SK-N-MC (cell line): ENCODE results near the gene CACNA1C.

ENCODE experiments used
- DNase-seq: peaks from one replicate; pipeline ENCODE4 v3.0.0-alpha.2; 2011; ENCODE audit warnings: low read depth, low spot score
- H3K27ac ChIP-seq: fragments of 200-600 bp; sonication (generic); 2 replicates; pipeline ENCODE4 v1.5.1; 2016; ENCODE audit warnings: mixed run types
- H3K36me3 ChIP-seq: fragments of 200-600 bp; sonication (generic); 2 replicates; pipeline ENCODE4 v1.6.1; 2017; ENCODE audit warnings: antibody characterized with exemption, low read length, mixed read lengths; ENCODE audit not compliant: insufficient read depth
- H3K4me3 ChIP-seq: fragments of 200-600 bp; sonication (generic); 2 replicates; pipeline ENCODE4 v1.5.1; 2016
- H3K9ac ChIP-seq: fragments of 200-600 bp; sonication (generic); 2 replicates; pipeline ENCODE4 v1.8.0; 2017; ENCODE audit warnings: mixed run types, mixed read lengths; ENCODE audit not compliant: insufficient read length
- H3K9me3 ChIP-seq: fragments of 200-600 bp; sonication (generic); 2 replicates; pipeline ENCODE4 v1.6.1; 2017; ENCODE audit warnings: low read depth, mild to moderate bottlenecking, antibody characterized with exemption, low read length, moderate library complexity, mixed read lengths
- EZH2 ChIP-seq: fragments of 200-600 bp; sonication (generic); IDR thresholded peaks from one replicate; pipeline ENCODE4 v1.6.1; 2017; ENCODE audit warnings: antibody characterized with exemption
- FOXP2 ChIP-seq: optimal IDR thresholded peaks from 2 replicates; pipeline ENCODE3; 2011; ENCODE audit warnings: mild to moderate bottlenecking, moderate library complexity; ENCODE audit not compliant: insufficient read depth; ENCODE audit errors: extremely low read length, control extremely low read depth
- POLR2AphosphoS5 ChIP-seq: IDR thresholded peaks from 2 replicates; pipeline ENCODE4 v1.6.1; 2012; ENCODE audit warnings: mild to moderate bottlenecking, low read depth, low read length, borderline replicate concordance

Gene CACNA1C

GRCh38 chr12:2061402-2061801, 8.6 kb downstream of the CACNA1C start:
- TF ChIP-seq POLR2AphosphoS5 (no peak), EZH2 (no peak), FOXP2 (no peak)
- DNase-seq = no peak
- Histone ChIP-seq H3K4me3 (no peak overlapping the region), H3K36me3 (no peaks in the 10 kb centered on the region), H3K27ac (no peak overlapping the region), H3K9ac (no peak overlapping the region), H3K9me3 (no peaks in the 10 kb centered on the region)

GRCh38 chr12:2064071-2064507, 11.3 kb downstream of the CACNA1C start:
- Histone ChIP-seq H3K27ac (no peak overlapping the region), H3K4me3 (no peak overlapping the region), H3K36me3 (no peaks in the 10 kb centered on the region), H3K9me3 (no peaks in the 10 kb centered on the region), H3K9ac (no peak overlapping the region)
- TF ChIP-seq FOXP2 (no peak), EZH2 (no peak), POLR2AphosphoS5 (no peak)
- DNase-seq = no peak

GRCh38 chr12:2068653-2069052, 15.9 kb downstream of the CACNA1C start:
- H3K9me3 ChIP-seq = peaks cover 7% of the 10 kb centered on the region; the same call in 1 of the 2 replicates
- TF ChIP-seq POLR2AphosphoS5 (no peak), EZH2 (no peak), FOXP2 (no peak)
- H3K36me3 ChIP-seq = no peaks in the 10 kb centered on the region
- H3K4me3 ChIP-seq = no peak overlapping the region
- no peak overlapping the region for H3K27ac ChIP-seq
- no peak for DNase-seq
- no peak overlapping the region for H3K9ac ChIP-seq

- Histone ChIP-seq H3K36me3 (no peaks in the 10 kb centered on the region), H3K9me3 (peaks cover 7% of the 10 kb centered on the region; the same call in 1 of the 2 replicates), H3K4me3 (no peak overlapping the region), H3K27ac (no peak overlapping the region), H3K9ac (no peak overlapping the region)
- no peak for DNase-seq
- TF ChIP-seq EZH2 = no peak
- TF ChIP-seq FOXP2 = no peak
- no peak for TF ChIP-seq POLR2AphosphoS5
These were observed 17.8 kb downstream of the CACNA1C start for GRCh38 chr12:2070440-2071045.

- TF ChIP-seq FOXP2 (no peak), EZH2 (no peak), POLR2AphosphoS5 (no peak)
- H3K27ac ChIP-seq = no peak overlapping the region
- H3K4me3 ChIP-seq = no peak overlapping the region
- no peaks in the 10 kb centered on the region for H3K36me3 ChIP-seq
- no peak overlapping the region for H3K9ac ChIP-seq
- DNase-seq = no peak
- peaks cover 7% of the 10 kb centered on the region; the same call in 1 of the 2 replicates for H3K9me3 ChIP-seq
These were observed 22.0 kb downstream of the CACNA1C start for GRCh38 chr12:2074792-2075191.

GRCh38 chr12:2075508-2076195, 22.9 kb downstream of the CACNA1C start:
- Histone ChIP-seq H3K27ac (no peak overlapping the region), H3K9me3 (peaks cover 3% of the 10 kb centered on the region; the same call in 1 of the 2 replicates), H3K36me3 (no peaks in the 10 kb centered on the region), H3K9ac (no peak overlapping the region), H3K4me3 (no peak overlapping the region)
- TF ChIP-seq POLR2AphosphoS5 = no peak
- no peak for TF ChIP-seq FOXP2
- TF ChIP-seq EZH2 = no peak
- no peak for DNase-seq

- Histone ChIP-seq H3K9ac (no peak overlapping the region), H3K27ac (no peak overlapping the region), H3K36me3 (no peaks in the 10 kb centered on the region), H3K9me3 (peaks cover 3% of the 10 kb centered on the region; the same call in 1 of the 2 replicates), H3K4me3 (no peak overlapping the region)
- no peak for DNase-seq
- TF ChIP-seq POLR2AphosphoS5 = no peak
- TF ChIP-seq FOXP2 = no peak
- no peak for TF ChIP-seq EZH2
These were observed 23.4 kb downstream of the CACNA1C start for GRCh38 chr12:2076196-2076570.

- H3K9ac ChIP-seq = no peak overlapping the region
- no peak for TF ChIP-seq POLR2AphosphoS5
- H3K36me3 ChIP-seq = no peaks in the 10 kb centered on the region
- DNase-seq = no peak
- H3K4me3 ChIP-seq = no peak overlapping the region
- no peaks in the 10 kb centered on the region for H3K9me3 ChIP-seq
- H3K27ac ChIP-seq = no peak overlapping the region
These were observed 23.9 kb downstream of the CACNA1C start for GRCh38 chr12:2076728-2077127.
